ENCODE measurements around the gene IFT81. TPM values are rescaled to one million over a fixed set of nuclear protein-coding genes. Genes with fewer than 3 reads are reported as not detected.

IFT81 gene
- total and polyA plus RNA-seq, 2 of the 13 experiments (the other 11 are each of a cell fraction or from before 2014, with no cell fraction given): 4.2 to 13.0 TPM

DNA sequence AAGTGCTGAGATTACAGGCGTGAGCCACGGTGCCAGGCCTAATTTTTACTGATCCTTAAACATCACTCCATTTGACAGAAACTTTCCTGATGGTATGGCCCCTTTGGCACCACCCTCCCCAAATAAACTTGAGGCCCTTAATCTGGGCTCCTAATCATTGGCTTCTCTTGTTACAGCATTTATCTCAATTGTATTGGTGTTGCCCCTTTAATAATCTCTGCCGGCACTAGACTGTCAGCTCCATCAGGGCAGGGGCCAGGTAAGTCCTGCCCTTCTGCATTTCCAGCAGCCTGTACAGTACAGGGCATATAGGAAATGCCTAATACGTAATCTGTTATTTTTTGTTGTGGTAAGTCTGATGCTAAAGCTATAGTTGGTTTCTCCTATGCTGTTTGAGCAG, 1.2 kb upstream of the IFT81 start:
- ATAC-seq (no peak), FAIRE-seq (no peak), DNase-seq (ENCODE audit: low spot score) (no peak)
- Histone ChIP-seq H3K4me2 (ENCODE audit: low read depth, low read length) (peak overlapping the region; percentile 67; the same call in 1 of the 2 replicates), H3K4me1 (ENCODE audit: insufficient read depth, low read length) (peaks cover 60% of the 10 kb centered on the region), H3K79me2 (ENCODE audit: insufficient read depth, low read length) (peaks cover 8% of the 10 kb centered on the region), H3K9ac (ENCODE audit: insufficient read depth, low read depth, low read length) (no peak overlapping the region), H3K4me3 (replicated peaks in 1 of 3; ENCODE audit: insufficient read depth in 1 of 3, low read depth in 2 of 3, low read length in 3 of 3) (no peak overlapping the region), H3K27me3 (ENCODE audit: control insufficient read depth in 1 of 2, insufficient read depth in 2 of 2, low read length in 2 of 2) (no peaks in the 10 kb centered on the region; a peak in 1 of 5 replicates), H2AFZ (ENCODE audit: low read length) (no peak overlapping the region), H3K9me3 (ENCODE audit: low read length) (no peaks in the 10 kb centered on the region), H4K20me1 (ENCODE audit: insufficient read depth, low read length) (no peaks in the 10 kb centered on the region), H3K36me3 (replicated peaks in 1 of 2; ENCODE audit: control insufficient read depth in 1 of 2, insufficient read depth in 2 of 2, low read length in 2 of 2) (peaks cover 0 to 7% of the 10 kb centered on the region in 2 experiments; a peak in 1 of 5 replicates), H3K27ac (ENCODE audit: extremely low read length, insufficient read depth, low read length) (no peak overlapping the region)
- intact Hi-C loops (cut with micrococcal nuclease; ENCODE audit: unreplicated experiment): no loop called here
- TF ChIP-seq ZBTB1 (CRISPR knock-in tag; IDR thresholded peaks at IDR 0.05; ENCODE audit: borderline replicate concordance) (no peak), ZC3H13 (CRISPR knock-in tag; IDR thresholded peaks at IDR 0.05) (no peak), ZMYM4 (CRISPR knock-in tag; IDR thresholded peaks at IDR 0.05) (no peak), PPARG (CRISPR knock-in tag; conservative IDR thresholded peaks at IDR 0.05) (no peak), CCAR2 (optimal IDR thresholded peaks at IDR 0.05; ENCODE audit: low read depth, low read length) (no peak), RORA (CRISPR knock-in tag; IDR thresholded peaks at IDR 0.05) (no peak), CEBPG (CRISPR knock-in tag; IDR thresholded peaks at IDR 0.05) (no peak), ZFP36L1 (CRISPR knock-in tag; IDR thresholded peaks at IDR 0.05) (no peak), ZNF335 (CRISPR knock-in tag; IDR thresholded peaks at IDR 0.05) (no peak), MZF1 (CRISPR knock-in tag; IDR thresholded peaks at IDR 0.05; ENCODE audit: borderline replicate concordance) (no peak), KLF11 (CRISPR knock-in tag; IDR thresholded peaks at IDR 0.05) (no peak), KLF16 (CRISPR knock-in tag; IDR thresholded peaks at IDR 0.05) (no peak), GATA4 (IDR thresholded peaks at IDR 0.05; ENCODE audit: borderline replicate concordance, low read depth) (no peak), ZSCAN29 (CRISPR knock-in tag; conservative IDR thresholded peaks at IDR 0.05) (no peak), ZKSCAN1 (IDR thresholded peaks at IDR 0.05; ENCODE audit: low read length) (no peak)
- POLR2A ChIA-PET: interaction anchor here (3.1 kb wide), 1 partner anchor 11 kb away, joined by 26 read pairs; no protein-coding TSS in a partner anchor
- in situ Hi-C loops (cut with HindIII; ENCODE audit: extremely low pct_ligation_motif_present, low pct_unique_long_range_greater_than_20kb): loop anchor here (25.0 kb wide), 2 partner anchors 314 to 464 kb away; partner anchors contain the start of gene PPTC7
- 43% methylated on average over 4 of the region's 4 CpGs for WGBS (ENCODE audit: low lambda C conversion rate)
- CTCF ChIA-PET (ENCODE audit: low intra/inter-chr PET ratio, low total read pairs): no interaction called here
- no TSS peak for BruUV-seq (replicated peaks)

Data from HepG2 (cell line).